Keratinocyte (primary cell): Measurements from ENCODE around the gene BAG3. TPM values are rescaled to one million over a fixed set of nuclear protein-coding genes. Genes with fewer than 3 reads are reported as not detected.

Source experiments
- DNase-seq: peaks from one replicate; pipeline ENCODE4 v3.0.0-alpha.2; 2011; ENCODE audit warnings: low read depth, missing footprints, low spot score
- FAIRE-seq: peaks from 2 replicates; lab custom pipeline; 2011; peaks lifted over from hg19 to GRCh38; lab: Jason Lieb, UNC
- H2AFZ ChIP-seq: 2 replicates; pipeline ENCODE4 v1.6.0; 2012; ENCODE audit warnings: low read length, control low read depth, inconsistent platforms; ENCODE audit not compliant: control insufficient read depth
- H3K27ac ChIP-seq: 2 replicates; pipeline ENCODE4 v1.5.1; 2011; ENCODE audit warnings: low read length; ENCODE audit not compliant: control insufficient read depth, insufficient read depth
- H3K27me3 ChIP-seq: 3 replicates; pipeline ENCODE4 v1.6.0; 2011; ENCODE audit warnings: low read length; ENCODE audit not compliant: control insufficient read depth, insufficient read depth; ENCODE audit errors: extremely low read depth
- H3K36me3 ChIP-seq, 2 experiments: 2 replicates in 1 of 2; 3 replicates in 1 of 2; pipeline ENCODE4 v1.5.1; 2011; ENCODE audit warnings: low read length in 2 of 2, mild to moderate bottlenecking in 1 of 2; ENCODE audit not compliant: control insufficient read depth in 2 of 2, insufficient read depth in 2 of 2; ENCODE audit errors: extremely low read depth in 1 of 2
- H3K4me1 ChIP-seq: 3 replicates; pipeline ENCODE4 v1.5.1; 2011; ENCODE audit warnings: low read length; ENCODE audit not compliant: control insufficient read depth, insufficient read depth; ENCODE audit errors: extremely low read depth
- H3K4me2 ChIP-seq: 3 replicates; pipeline ENCODE4 v1.6.0; 2011; ENCODE audit warnings: low read depth, low read length; ENCODE audit not compliant: control insufficient read depth, insufficient read depth; ENCODE audit errors: extremely low read depth
- H3K4me3 ChIP-seq, 3 experiments: fragments of 200-600 bp in 1 of 3; sonication (generic) in 1 of 3; 2 replicates in 2 of 3; 3 replicates in 1 of 3; pipeline ENCODE4 v1.5.1; 2011 to 2016; ENCODE audit warnings: low read length in 3 of 3, mild to moderate bottlenecking in 3 of 3, control low read depth in 2 of 3, inconsistent platforms in 1 of 3, low read depth in 1 of 3, mixed read lengths in 1 of 3, mixed run types in 1 of 3, moderate library complexity in 1 of 3; ENCODE audit not compliant: control insufficient read depth in 2 of 3, insufficient read depth in 2 of 3; ENCODE audit errors: extremely low read depth in 1 of 3
- H3K79me2 ChIP-seq: 2 replicates; pipeline ENCODE4 v1.6.0; 2012; ENCODE audit warnings: low read length; ENCODE audit not compliant: control insufficient read depth, insufficient read depth
- H3K9ac ChIP-seq: 3 replicates; pipeline ENCODE4 v1.6.0; 2011; ENCODE audit warnings: low read length; ENCODE audit not compliant: control insufficient read depth, insufficient read depth; ENCODE audit errors: extremely low read depth
- H3K9me1 ChIP-seq: 3 replicates; pipeline ENCODE4 v1.6.0; 2011; ENCODE audit warnings: low read length; ENCODE audit not compliant: control insufficient read depth, insufficient read depth; ENCODE audit errors: extremely low read depth
- H3K9me3 ChIP-seq: 2 replicates; pipeline ENCODE4 v1.5.1; 2012; ENCODE audit warnings: low read depth, low read length; ENCODE audit not compliant: control insufficient read depth
- H4K20me1 ChIP-seq: 3 replicates; pipeline ENCODE4 v1.6.0; 2011; ENCODE audit warnings: low read length; ENCODE audit not compliant: control insufficient read depth, insufficient read depth; ENCODE audit errors: extremely low read depth
- CTCF ChIP-seq, 3 experiments: IDR thresholded peaks in 1 of 3; conservative IDR thresholded peaks in 1 of 3; optimal IDR thresholded peaks in 1 of 3; 2 replicates in 2 of 3; 3 replicates in 1 of 3; pipeline versions ENCODE3 to v1.5.1; 2011; ENCODE audit warnings: low read length in 3 of 3, mild to moderate bottlenecking in 3 of 3, moderate library complexity in 2 of 3, control low read depth in 1 of 3, inconsistent platforms in 1 of 3; ENCODE audit not compliant: insufficient read depth in 2 of 3; ENCODE audit errors: extremely low read depth in 1 of 3
- EZH2 ChIP-seq: IDR thresholded peaks from one replicate; pipeline ENCODE4 v1.6.1; 2012; ENCODE audit warnings: inconsistent platforms, mild to moderate bottlenecking, low read length, moderate library complexity
- dilution Hi-C: fragments of 300-500 bp; cut with MboI; formaldehyde crosslinking; loops from one replicate; pipeline ENCODE4 v1.7.0; 2020; ENCODE audit warnings: low sequenced_read_pairs; ENCODE audit not compliant: extremely low pct_ligation_motif_present
- polyA plus RNA-seq, 5 experiments: library from polyadenylated mRNA; depleted of rRNA in 3 of 5; stranded (reverse) in 3 of 5; stranded (forward) in 1 of 5; unstranded in 1 of 5; fragments of >200 nt; gene quantifications; 1 replicate in 1 of 5; 2 replicates in 3 of 5; 3 replicates in 1 of 5; pipeline versions ENCODE4 v1.2.1 to v1.2.3, GENCODE V29; 2011 to 2012; ENCODE audit warnings: missing spikeins in 2 of 5, low read depth in 1 of 5, low replicate concordance in 1 of 5

The BAG3 gene
- polyA plus RNA-seq, 1 donor (not counting 4 experiments of a cell fraction or from before 2014, with no cell fraction given), result 26.2 TPM

- no peaks in the 10 kb centered on the region for H3K9me3 ChIP-seq
- H4K20me1 ChIP-seq, result no peaks in the 10 kb centered on the region
- no peak overlapping the region for H3K9ac ChIP-seq
- FAIRE-seq (no peak), DNase-seq (no peak)
- TF ChIP-seq CTCF (optimal IDR thresholded peaks at IDR 0.05 in 1 of 3, IDR thresholded peaks at IDR 0.05 in 1 of 3, conservative IDR thresholded peaks at IDR 0.05 in 1 of 3; ENCODE audit: extremely low read depth in 1 of 3, insufficient read depth in 2 of 3, low read length in 3 of 3), result no peak
- no peak for TF ChIP-seq EZH2
- H3K79me2 ChIP-seq, result no peaks in the 10 kb centered on the region
- H3K4me1 ChIP-seq, result peaks cover 3% of the 10 kb centered on the region
- no peaks in the 10 kb centered on the region for H3K36me3 ChIP-seq
- H3K4me3 ChIP-seq, result no peak overlapping the region
- dilution Hi-C loops, result no loop called here
- H3K4me2 ChIP-seq, result no peak overlapping the region
- H3K27me3 ChIP-seq, result no peaks in the 10 kb centered on the region
- H3K9me1 ChIP-seq, result no peaks in the 10 kb centered on the region
- H2AFZ ChIP-seq, result no peak overlapping the region
- H3K27ac ChIP-seq, result no peak overlapping the region
These were observed 51.4 kb downstream of the BAG3 start for GRCh38 chr10:119702583-119702982.

- H3K9ac ChIP-seq, result no peak overlapping the region
- no peaks in the 10 kb centered on the region for H4K20me1 ChIP-seq
- H3K9me3 ChIP-seq, result no peaks in the 10 kb centered on the region
- no peaks in the 10 kb centered on the region for H3K27me3 ChIP-seq
- peaks cover 3% of the 10 kb centered on the region for H3K4me1 ChIP-seq
- H3K4me3 ChIP-seq, result no peak overlapping the region
- no peaks in the 10 kb centered on the region for H3K36me3 ChIP-seq
- no peak for FAIRE-seq
- TF ChIP-seq CTCF (optimal IDR thresholded peaks at IDR 0.05 in 1 of 3, IDR thresholded peaks at IDR 0.05 in 1 of 3, conservative IDR thresholded peaks at IDR 0.05 in 1 of 3; ENCODE audit: extremely low read depth in 1 of 3, insufficient read depth in 2 of 3, low read length in 3 of 3) (no peak), EZH2 (no peak)
- DNase-seq, result no peak
- dilution Hi-C loops, result no loop called here
- H3K4me2 ChIP-seq, result no peak overlapping the region
- no peaks in the 10 kb centered on the region for H3K79me2 ChIP-seq
- no peaks in the 10 kb centered on the region for H3K9me1 ChIP-seq
- H2AFZ ChIP-seq, result no peak overlapping the region
- H3K27ac ChIP-seq, result no peak overlapping the region
These were observed 52.8 kb downstream of the BAG3 start for GRCh38 chr10:119703903-119704508.
